ENCODE measurements around the gene SYNGR4. TPM values are rescaled to one million over a fixed set of nuclear protein-coding genes. Genes with fewer than 3 reads are reported as not detected.

The SYNGR4 gene
- total and polyA plus RNA-seq, 7 donors = 0.04 TPM; not detected in 6

- DNase-seq = no peak
- H3K27ac ChIP-seq = no peak overlapping the region
- 55 to 64% (median 61%) methylated on average over 4 of the region's 4 CpGs for WGBS, 3 donors
- H3K4me1 ChIP-seq = no peaks in the 10 kb centered on the region
- no peak overlapping the region for H3K4me3 ChIP-seq
- no peak for TF ChIP-seq CTCF (IDR thresholded peaks at IDR 0.05)
- ATAC-seq = no peak
- H3K27me3 ChIP-seq (ENCODE audit: insufficient read depth in 3 of 3, low read length in 2 of 3) = no peaks in the 10 kb centered on the region
- H3K36me3 ChIP-seq (ENCODE audit: insufficient read depth in 1 of 2, low read depth in 1 of 2) = no peaks in the 10 kb centered on the region
- H3K9me3 ChIP-seq = no peaks in the 10 kb centered on the region
- intact Hi-C loops (cut with DNase I) = no loop called here
These were observed 8.7 kb downstream of the SYNGR4 start for GRCh38 chr19:48372904-48373303.

- intact Hi-C loops (cut with DNase I) = no loop called here
- 81 to 88% (median 87%) methylated on average over 11 of the region's 11 CpGs for WGBS, 3 donors
These were observed 9.4 kb downstream of the SYNGR4 start for GRCh38 chr19:48373567-48373966.

GRCh38 chr19:48378194-48378570 is 14.0 kb downstream of the SYNGR4 start:
- no peaks in the 10 kb centered on the region for H3K27me3 ChIP-seq (ENCODE audit: insufficient read depth in 3 of 3, low read length in 2 of 3)
- H3K9me3 ChIP-seq = no peaks in the 10 kb centered on the region
- 87 to 89% (median 88%) methylated on average over 10 of the region's 10 CpGs for WGBS, 3 donors
- TF ChIP-seq CTCF (IDR thresholded peaks at IDR 0.05) = no peak
- no peak for ATAC-seq
- no peak overlapping the region for H3K4me3 ChIP-seq
- no peaks in the 10 kb centered on the region for H3K4me1 ChIP-seq
- intact Hi-C loops (cut with DNase I) = no loop called here
- no peak for DNase-seq
- H3K36me3 ChIP-seq (ENCODE audit: insufficient read depth in 1 of 2, low read depth in 1 of 2) = peaks cover 2 to 29% of the 10 kb centered on the region in 2 donors
- no peak overlapping the region for H3K27ac ChIP-seq

More at GRCh38 chr19:48373567-48373966, 9.4 kb downstream of the SYNGR4 start:
- no peaks in the 10 kb centered on the region for H3K9me3 ChIP-seq
- no peaks in the 10 kb centered on the region for H3K27me3 ChIP-seq (ENCODE audit: insufficient read depth in 3 of 3, low read length in 2 of 3)
- no peak overlapping the region for H3K4me3 ChIP-seq
- no peak for ATAC-seq
- H3K4me1 ChIP-seq = no peaks in the 10 kb centered on the region
- DNase-seq = no peak
- TF ChIP-seq CTCF (IDR thresholded peaks at IDR 0.05) = no peak
- H3K27ac ChIP-seq = no peak overlapping the region
- H3K36me3 ChIP-seq (ENCODE audit: insufficient read depth in 1 of 2, low read depth in 1 of 2) = no peaks in the 10 kb centered on the region

GRCh38 chr19:48379058-48379457 is 14.9 kb downstream of the SYNGR4 start:
- Histone ChIP-seq H3K9me3 (no peaks in the 10 kb centered on the region), H3K4me3 (no peak overlapping the region), H3K27ac (no peak overlapping the region), H3K36me3 (ENCODE audit: insufficient read depth in 1 of 2, low read depth in 1 of 2) (peaks cover 2 to 38% of the 10 kb centered on the region in 2 donors), H3K4me1 (no peaks in the 10 kb centered on the region), H3K27me3 (ENCODE audit: insufficient read depth in 3 of 3, low read length in 2 of 3) (no peaks in the 10 kb centered on the region)
- intact Hi-C loops (cut with DNase I) = no loop called here
- 77 to 86% (median 84%) methylated on average over 5 of the region's 5 CpGs for WGBS, 3 donors
- ATAC-seq (no peak), DNase-seq (no peak)
- no peak for TF ChIP-seq CTCF (IDR thresholded peaks at IDR 0.05)

DNA sequence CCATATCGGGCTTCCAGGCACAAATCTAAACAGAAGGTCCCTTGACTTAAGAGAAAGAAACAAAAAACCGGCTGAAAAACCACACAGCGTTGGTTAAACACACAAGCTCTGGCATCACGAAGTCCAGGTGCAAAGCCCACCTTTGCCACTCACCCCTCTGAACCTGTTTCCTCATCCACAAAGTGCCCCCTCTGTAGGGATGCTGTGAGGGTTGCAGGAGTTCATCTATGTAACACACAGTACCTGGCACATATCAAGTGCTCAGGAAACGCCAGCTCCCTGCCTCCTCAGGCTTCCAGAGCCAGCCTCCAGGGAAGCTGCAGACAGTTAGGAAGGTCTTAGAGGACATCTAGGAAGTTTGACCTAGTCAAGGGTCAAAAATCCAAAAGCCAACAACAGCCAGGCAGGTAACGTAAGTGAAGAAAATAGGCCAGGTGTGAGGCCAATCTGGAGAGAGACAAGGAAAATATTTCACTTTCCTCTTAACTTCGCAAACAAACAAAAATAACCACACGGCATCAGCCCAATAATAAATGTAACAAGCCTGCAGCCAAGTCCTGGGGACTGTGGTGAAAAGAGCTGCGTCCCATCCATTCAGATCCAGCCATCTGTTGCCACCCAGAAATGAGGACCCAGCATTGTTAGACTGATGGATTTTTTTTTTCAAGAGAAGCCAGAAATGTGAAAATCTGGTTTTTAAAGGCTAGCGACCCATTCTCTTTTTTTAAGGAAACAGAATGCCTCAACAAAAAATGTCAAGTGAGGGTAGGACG is 17.2 kb downstream of the SYNGR4 start:
- 81 to 90% (median 84%) methylated on average over 11 of the region's 11 CpGs for WGBS, 3 donors
- Histone ChIP-seq H3K4me3 (no peak overlapping the region), H3K36me3 (ENCODE audit: insufficient read depth in 1 of 2, low read depth in 1 of 2) (peaks cover 2 to 61% of the 10 kb centered on the region in 2 donors), H3K27me3 (ENCODE audit: insufficient read depth in 3 of 3, low read length in 2 of 3) (no peaks in the 10 kb centered on the region), H3K27ac (no peak overlapping the region), H3K9me3 (no peaks in the 10 kb centered on the region), H3K4me1 (no peaks in the 10 kb centered on the region)
- TF ChIP-seq CTCF (IDR thresholded peaks at IDR 0.05) = no peak
- intact Hi-C loops (cut with DNase I) = no loop called here
- ATAC-seq (no peak), DNase-seq (no peak)
